Mucosa of stomach (tissue), 1 donor: Measurements from ENCODE around the gene KLHL33.

Experiments
- H3K27me3 ChIP-seq: one replicate; pipeline ENCODE4 v1.7.0; 2013; ENCODE audit warnings: mild to moderate bottlenecking, low read length; ENCODE audit not compliant: control insufficient read depth, insufficient read depth
- H3K36me3 ChIP-seq: one replicate; pipeline ENCODE4 v1.7.0; 2013; ENCODE audit warnings: low read length; ENCODE audit not compliant: control insufficient read depth, insufficient read depth
- H3K4me1 ChIP-seq: one replicate; pipeline ENCODE4 v1.7.0; 2013; ENCODE audit warnings: mild to moderate bottlenecking, low read length; ENCODE audit not compliant: control insufficient read depth, insufficient read depth
- H3K4me3 ChIP-seq: one replicate; pipeline ENCODE4 v1.7.0; 2013; ENCODE audit warnings: low read length
- H3K9ac ChIP-seq: one replicate; pipeline ENCODE4 v1.7.0; 2013; ENCODE audit warnings: mild to moderate bottlenecking, low read length, moderate library complexity
- H3K9me3 ChIP-seq: one replicate; pipeline ENCODE4 v1.7.0; 2013; ENCODE audit warnings: mild to moderate bottlenecking, low read length, moderate library complexity; ENCODE audit not compliant: control insufficient read depth
- donor health status: Pancreatic carcinoma.

KLHL33 gene

GRCh38 chr14:20440882-20441281 is 4.9 kb upstream of the KLHL33 start:
- H3K9me3 ChIP-seq: no peaks in the 10 kb centered on the region
- no peaks in the 10 kb centered on the region for H3K27me3 ChIP-seq
- H3K36me3 ChIP-seq: no peaks in the 10 kb centered on the region
- no peak overlapping the region for H3K9ac ChIP-seq
- no peak overlapping the region for H3K4me3 ChIP-seq
- peaks cover 12% of the 10 kb centered on the region for H3K4me1 ChIP-seq

GRCh38 chr14:20440465-20440864 is 4.5 kb upstream of the KLHL33 start:
- Histone ChIP-seq H3K27me3 (no peaks in the 10 kb centered on the region), H3K9ac (no peak overlapping the region), H3K4me3 (no peak overlapping the region)

GRCh38 chr14:20438664-20439063 is 2.7 kb upstream of the KLHL33 start:
- no peaks in the 10 kb centered on the region for H3K36me3 ChIP-seq
- no peaks in the 10 kb centered on the region for H3K9me3 ChIP-seq
- no peak overlapping the region for H3K9ac ChIP-seq
- no peak overlapping the region for H3K4me3 ChIP-seq
- H3K4me1 ChIP-seq: peaks cover 12% of the 10 kb centered on the region
- no peaks in the 10 kb centered on the region for H3K27me3 ChIP-seq

More at GRCh38 chr14:20440465-20440864, 4.5 kb upstream of the KLHL33 start:
- Histone ChIP-seq H3K4me1 (peaks cover 12% of the 10 kb centered on the region), H3K36me3 (no peaks in the 10 kb centered on the region), H3K9me3 (no peaks in the 10 kb centered on the region)

GRCh38 chr14:20436363-20436755 is 393 bp upstream of the KLHL33 start:
- Histone ChIP-seq H3K9ac (no peak overlapping the region), H3K4me1 (peaks cover 12% of the 10 kb centered on the region), H3K9me3 (no peaks in the 10 kb centered on the region), H3K4me3 (no peak overlapping the region), H3K27me3 (no peaks in the 10 kb centered on the region), H3K36me3 (no peaks in the 10 kb centered on the region)

GRCh38 chr14:20434701-20435581 is 1.0 kb downstream of the KLHL33 start:
- Histone ChIP-seq H3K9me3 (no peaks in the 10 kb centered on the region), H3K4me3 (no peak overlapping the region), H3K4me1 (peaks cover 10% of the 10 kb centered on the region), H3K27me3 (no peaks in the 10 kb centered on the region), H3K36me3 (no peaks in the 10 kb centered on the region), H3K9ac (no peak overlapping the region)

GRCh38 chr14:20429801-20430669 is 5.9 kb downstream of the KLHL33 start:
- H3K27me3 ChIP-seq: no peaks in the 10 kb centered on the region
- H3K4me1 ChIP-seq: peaks cover 19% of the 10 kb centered on the region
- no peak overlapping the region for H3K9ac ChIP-seq
- no peaks in the 10 kb centered on the region for H3K9me3 ChIP-seq
- no peak overlapping the region for H3K4me3 ChIP-seq
- H3K36me3 ChIP-seq: no peaks in the 10 kb centered on the region

GRCh38 chr14:20428802-20429201 is 7.2 kb downstream of the KLHL33 start:
- H3K27me3 ChIP-seq: no peaks in the 10 kb centered on the region
- no peak overlapping the region for H3K9ac ChIP-seq
- H3K4me1 ChIP-seq: peaks cover 24% of the 10 kb centered on the region
- no peaks in the 10 kb centered on the region for H3K9me3 ChIP-seq
- no peaks in the 10 kb centered on the region for H3K36me3 ChIP-seq
- H3K4me3 ChIP-seq: no peak overlapping the region

- Histone ChIP-seq H3K36me3 (no peaks in the 10 kb centered on the region), H3K9ac (no peak overlapping the region), H3K4me1 (peaks cover 24% of the 10 kb centered on the region), H3K9me3 (no peaks in the 10 kb centered on the region), H3K4me3 (no peak overlapping the region), H3K27me3 (no peaks in the 10 kb centered on the region)
Observed at GRCh38 chr14:20428010-20428365, 8.0 kb downstream of the KLHL33 start.

GRCh38 chr14:20427231-20428009 is 8.5 kb downstream of the KLHL33 start:
- Histone ChIP-seq H3K9ac (no peak overlapping the region), H3K9me3 (no peaks in the 10 kb centered on the region), H3K27me3 (no peaks in the 10 kb centered on the region), H3K36me3 (no peaks in the 10 kb centered on the region), H3K4me1 (peaks cover 24% of the 10 kb centered on the region), H3K4me3 (no peak overlapping the region)

GRCh38 chr14:20424851-20425250 is 11.1 kb downstream of the KLHL33 start:
- Histone ChIP-seq H3K4me3 (no peak overlapping the region), H3K36me3 (no peaks in the 10 kb centered on the region), H3K9ac (no peak overlapping the region), H3K27me3 (no peaks in the 10 kb centered on the region), H3K9me3 (no peaks in the 10 kb centered on the region), H3K4me1 (peaks cover 26% of the 10 kb centered on the region)

- no peaks in the 10 kb centered on the region for H3K27me3 ChIP-seq
- H3K9ac ChIP-seq: no peak overlapping the region
- no peaks in the 10 kb centered on the region for H3K9me3 ChIP-seq
- no peaks in the 10 kb centered on the region for H3K36me3 ChIP-seq
- H3K4me1 ChIP-seq: peaks cover 42% of the 10 kb centered on the region
- H3K4me3 ChIP-seq: no peak overlapping the region
Observed at GRCh38 chr14:20422886-20423285, 13.1 kb downstream of the KLHL33 start.
